ENCODE data around the gene FEM1C. TPM values are rescaled to one million over a fixed set of nuclear protein-coding genes. Genes with fewer than 3 reads are reported as not detected.

Gene FEM1C
- total RNA-seq, 4 donors from 2014 or later: 5.8 to 46.0 (median 40.0) TPM

GRCh38 chr5:115489733-115490132 is 54.8 kb downstream of the FEM1C start:
- intact Hi-C loops (cut with DNase I; ENCODE audit: low total_unique reads) (no loop called here), in situ Hi-C loops (cut with MboI; ENCODE audit: low pct_ligation_motif_present in 1 of 4, low pct_unique_long_range_greater_than_20kb in 1 of 4, low sequenced_read_pairs in 3 of 4) (no loop called here)
- TF ChIP-seq CTCF (IDR thresholded peaks at IDR 0.05) (no peak), EP300 (IDR thresholded peaks at IDR 0.05; ENCODE audit: low read depth) (no peak), POLR2AphosphoS5 (IDR thresholded peaks at IDR 0.05) (no peak), POLR2A (IDR thresholded peaks at IDR 0.05) (no peak)
- Histone ChIP-seq H3K27me3 (no peaks in the 10 kb centered on the region), H3K4me1 (peaks cover 0 to 7% (median 3%) of the 10 kb centered on the region in 4 donors), H3K27ac (no peak overlapping the region), H3K36me3 (no peaks in the 10 kb centered on the region), H3K4me3 (no peak overlapping the region), H3K9me3 (no peaks in the 10 kb centered on the region)
- no peak for DNase-seq

GRCh38 chr5:115487756-115488155 is 56.8 kb downstream of the FEM1C start:
- in situ Hi-C loops (cut with MboI; ENCODE audit: low pct_ligation_motif_present in 1 of 4, low pct_unique_long_range_greater_than_20kb in 1 of 4, low sequenced_read_pairs in 3 of 4): no loop called here
- DNase-seq: no peak
- TF ChIP-seq POLR2AphosphoS5 (IDR thresholded peaks at IDR 0.05) (no peak), CTCF (IDR thresholded peaks at IDR 0.05) (no peak), EP300 (IDR thresholded peaks at IDR 0.05; ENCODE audit: low read depth) (no peak), POLR2A (IDR thresholded peaks at IDR 0.05) (no peak)
- Histone ChIP-seq H3K4me1 (peaks cover 0 to 7% (median 3%) of the 10 kb centered on the region in 4 donors), H3K27me3 (no peaks in the 10 kb centered on the region), H3K9me3 (no peaks in the 10 kb centered on the region), H3K36me3 (no peaks in the 10 kb centered on the region), H3K4me3 (no peak overlapping the region), H3K27ac (no peak overlapping the region)
- intact Hi-C loops (cut with DNase I; ENCODE audit: low total_unique reads): no loop called here

GRCh38 chr5:115487168-115487567 is 57.4 kb downstream of the FEM1C start:
- no peak for DNase-seq
- Histone ChIP-seq H3K9me3 (no peaks in the 10 kb centered on the region), H3K36me3 (no peaks in the 10 kb centered on the region), H3K4me1 (peaks cover 0 to 7% (median 3%) of the 10 kb centered on the region in 4 donors), H3K4me3 (no peak overlapping the region), H3K27ac (no peak overlapping the region), H3K27me3 (no peaks in the 10 kb centered on the region)
- WGBS, 2 donors (ENCODE audit: low coverage in 1 of 2): 35 to 45% methylated on average over 4 of the region's 4 CpGs
- intact Hi-C loops (cut with DNase I; ENCODE audit: low total_unique reads): no loop called here
- TF ChIP-seq POLR2AphosphoS5 (IDR thresholded peaks at IDR 0.05) (no peak), EP300 (IDR thresholded peaks at IDR 0.05; ENCODE audit: low read depth) (no peak), POLR2A (IDR thresholded peaks at IDR 0.05) (no peak), CTCF (IDR thresholded peaks at IDR 0.05) (no peak)
- in situ Hi-C loops (cut with MboI; ENCODE audit: low pct_ligation_motif_present in 1 of 4, low pct_unique_long_range_greater_than_20kb in 1 of 4, low sequenced_read_pairs in 3 of 4): no loop called here

GRCh38 chr5:115486728-115487127 is 57.8 kb downstream of the FEM1C start:
- 60 to 93% methylated on average over 1 to 2 of the region's 2 CpGs for WGBS, 2 donors (ENCODE audit: low coverage in 1 of 2)

More at GRCh38 chr5:115486728-115487127, 57.8 kb downstream of the FEM1C start:
- Histone ChIP-seq H3K9me3 (no peaks in the 10 kb centered on the region), H3K36me3 (no peaks in the 10 kb centered on the region), H3K4me1 (peaks cover 0 to 7% (median 3%) of the 10 kb centered on the region in 4 donors), H3K27ac (no peak overlapping the region), H3K27me3 (no peaks in the 10 kb centered on the region), H3K4me3 (no peak overlapping the region)
- TF ChIP-seq POLR2AphosphoS5 (IDR thresholded peaks at IDR 0.05): no peak
- TF ChIP-seq POLR2A (IDR thresholded peaks at IDR 0.05): no peak
- TF ChIP-seq CTCF (IDR thresholded peaks at IDR 0.05): no peak
- TF ChIP-seq EP300 (IDR thresholded peaks at IDR 0.05; ENCODE audit: low read depth): no peak
- no peak for DNase-seq
- in situ Hi-C loops (cut with MboI; ENCODE audit: low pct_ligation_motif_present in 1 of 4, low pct_unique_long_range_greater_than_20kb in 1 of 4, low sequenced_read_pairs in 3 of 4) (no loop called here), intact Hi-C loops (cut with DNase I; ENCODE audit: low total_unique reads) (no loop called here)
